Measurements from ENCODE around the gene CDKN3.
"Not testable (repeated sequence)": the region's sequence is repeated elsewhere in the genome, so short reads cannot be mapped to it uniquely, and the experiment has no call there.

Gene CDKN3

DNA sequence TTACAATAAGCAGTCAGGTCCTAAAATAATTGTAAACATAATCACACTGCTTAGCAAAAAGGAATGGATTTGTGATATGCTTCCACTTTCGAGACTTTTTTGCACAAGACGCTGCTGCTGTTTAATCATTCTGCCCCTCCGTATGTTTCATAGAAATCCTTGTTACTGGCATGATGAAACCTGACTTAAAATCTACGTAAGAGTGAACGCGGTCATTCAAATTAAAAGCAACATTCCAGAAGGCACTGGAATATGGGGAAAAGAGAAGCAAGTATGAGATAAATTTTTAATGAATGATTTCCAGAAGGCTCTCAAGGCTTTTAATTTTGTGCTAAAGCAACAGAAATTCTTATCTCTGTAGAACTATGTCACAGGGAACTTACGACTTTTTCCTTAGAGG, 43.2 kb downstream of the CDKN3 start:
- WGBS (ENCODE audit: extremely low coverage, insufficient coverage, insufficient read length), result no CpG with 5 or more reads among the region's 7 CpGs
- Histone ChIP-seq H3K9me3 (ENCODE audit: insufficient read depth, low read depth, low read length) (no peaks in the 10 kb centered on the region), H3K79me1 (ENCODE audit: low read length) (peaks cover 6% of the 10 kb centered on the region), H2AK5ac (ENCODE audit: low read length) (no peak overlapping the region), H2BK120ac (ENCODE audit: insufficient read depth, low read length, poor library complexity) (no peak overlapping the region), H3K23ac (ENCODE audit: low read length) (no peak overlapping the region), H3K27me3 (ENCODE audit: insufficient read depth, low read length) (no peaks in the 10 kb centered on the region), H3K36me3 (ENCODE audit: control insufficient read depth in 1 of 2, insufficient read depth in 2 of 2, low read length in 2 of 2) (no peaks in the 10 kb centered on the region), H4K91ac (ENCODE audit: low read depth, low read length) (no peak overlapping the region), H2AFZ (ENCODE audit: insufficient read depth, low read length, poor library complexity) (no peak overlapping the region), H3K9ac (ENCODE audit: low read length) (no peak overlapping the region), H4K8ac (ENCODE audit: low read depth, low read length) (no peak overlapping the region), H4K12ac (ENCODE audit: low read depth, low read length) (no peak overlapping the region), H3K4ac (ENCODE audit: low read depth, low read length) (peak overlapping the region; percentile 53), H3K27ac (ENCODE audit: low read depth, low read length) (no peak overlapping the region), H3K4me3 (ENCODE audit: low read depth, low read length) (no peak overlapping the region), H3K18ac (ENCODE audit: low read length) (no peak overlapping the region), H2BK5ac (ENCODE audit: low read depth, low read length, poor library complexity) (no peak overlapping the region), H3K4me1 (ENCODE audit: control insufficient read depth in 1 of 2, insufficient read depth in 2 of 2, low read length in 2 of 2) (peaks cover 2 to 3% of the 10 kb centered on the region in 2 experiments), H2BK12ac (ENCODE audit: low read length) (no peak overlapping the region), H3K79me2 (ENCODE audit: control insufficient read depth, insufficient read depth, low read length, poor library complexity) (peaks cover 11% of the 10 kb centered on the region), H3K4me2 (ENCODE audit: low read length) (peak overlapping the region; percentile 79), H3K14ac (ENCODE audit: low read length) (no peak overlapping the region)
- peak in 1 of 2 donors; percentile 14 for DNase-seq

DNA sequence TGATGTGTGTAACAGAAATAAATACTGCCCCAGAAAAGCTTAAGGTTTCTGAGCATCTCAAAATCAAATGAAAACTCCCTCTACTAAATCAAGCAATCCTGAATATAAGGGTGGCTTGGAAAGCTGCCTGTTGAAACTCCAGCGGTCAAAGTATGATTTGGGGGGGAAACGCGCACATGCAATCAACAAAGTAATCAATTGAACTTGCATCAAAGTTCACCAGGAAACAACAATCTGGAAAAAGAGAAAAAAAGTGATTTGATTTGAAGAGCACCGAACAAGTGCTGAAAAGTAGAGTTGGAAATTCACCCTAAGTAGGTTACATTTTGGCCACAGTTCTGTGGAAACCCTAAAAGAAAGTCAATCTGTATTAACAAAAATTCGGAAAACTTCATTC, 43.7 kb downstream of the CDKN3 start:
- Histone ChIP-seq H2BK120ac (ENCODE audit: insufficient read depth, low read length, poor library complexity) (no peak overlapping the region), H2BK5ac (ENCODE audit: low read depth, low read length, poor library complexity) (peak overlapping the region; percentile 73), H3K79me1 (ENCODE audit: low read length) (peaks cover 6% of the 10 kb centered on the region)

GRCh38 chr14:54440873-54441868, 44.4 kb downstream of the CDKN3 start, which contains the start of gene CNIH1:
CNIH1 (minus strand) TSS chr14:54441374; CDS start chr14:54441327, 47 bp downstream.
- Histone ChIP-seq H3K4me3 (ENCODE audit: low read depth, low read length) (peak within 1 kb of the TSS; percentile 99), H3K79me1 (ENCODE audit: low read length) (peaks cover 6% of the 10 kb centered on the region), H4K12ac (ENCODE audit: low read depth, low read length) (peak within 1 kb of the TSS; percentile 93), H4K8ac (ENCODE audit: low read depth, low read length) (peak within 1 kb of the TSS; percentile 94), H3K14ac (ENCODE audit: low read length) (peak within 1 kb of the TSS; percentile 98), H3K9ac (ENCODE audit: low read length) (peak within 1 kb of the TSS; percentile 99), H2BK120ac (ENCODE audit: insufficient read depth, low read length, poor library complexity) (peak within 1 kb of the TSS; percentile 89), H3K36me3 (ENCODE audit: control insufficient read depth in 1 of 2, insufficient read depth in 2 of 2, low read length in 2 of 2) (no peaks in the 10 kb centered on the region), H3K79me2 (ENCODE audit: control insufficient read depth, insufficient read depth, low read length, poor library complexity) (peaks cover 11% of the 10 kb centered on the region), H3K4ac (ENCODE audit: low read depth, low read length) (peak within 1 kb of the TSS; percentile 90), H3K27ac (ENCODE audit: low read depth, low read length) (peak within 1 kb of the TSS; percentile 99), H3K9me3 (ENCODE audit: insufficient read depth, low read depth, low read length) (no peaks in the 10 kb centered on the region), H2AFZ (ENCODE audit: insufficient read depth, low read length, poor library complexity) (peak within 1 kb of the TSS; percentile 98), H3K23ac (ENCODE audit: low read length) (no peak within 1 kb of the TSS), H3K4me1 (ENCODE audit: control insufficient read depth in 1 of 2, insufficient read depth in 2 of 2, low read length in 2 of 2) (peaks cover 2 to 3% of the 10 kb centered on the region in 2 experiments), H4K91ac (ENCODE audit: low read depth, low read length) (peak within 1 kb of the TSS; percentile 98), H3K4me2 (ENCODE audit: low read length) (peak within 1 kb of the TSS; percentile 79), H3K27me3 (ENCODE audit: insufficient read depth, low read length) (no peaks in the 10 kb centered on the region), H2AK5ac (ENCODE audit: low read length) (no peak within 1 kb of the TSS), H2BK12ac (ENCODE audit: low read length) (no peak within 1 kb of the TSS), H2BK5ac (ENCODE audit: low read depth, low read length, poor library complexity) (peak within 1 kb of the TSS; percentile 73), H3K18ac (ENCODE audit: low read length) (peak within 1 kb of the TSS; percentile 97)
- WGBS (ENCODE audit: extremely low coverage, insufficient coverage, insufficient read length), result no CpG with 5 or more reads among the region's 100 CpGs
- DNase-seq, result peak; percentile 91 to 95

More for the DNA sequence above, 43.7 kb downstream of the CDKN3 start:
- Histone ChIP-seq H3K23ac (ENCODE audit: low read length) (no peak overlapping the region), H3K27me3 (ENCODE audit: insufficient read depth, low read length) (no peaks in the 10 kb centered on the region), H3K4ac (ENCODE audit: low read depth, low read length) (no peak overlapping the region), H3K27ac (ENCODE audit: low read depth, low read length) (peak overlapping the region; percentile 99), H4K8ac (ENCODE audit: low read depth, low read length) (peak overlapping the region; percentile 94), H4K91ac (ENCODE audit: low read depth, low read length) (peak overlapping the region; percentile 98), H3K4me2 (ENCODE audit: low read length) (peak overlapping the region; percentile 79), H2AK5ac (ENCODE audit: low read length) (no peak overlapping the region), H3K79me2 (ENCODE audit: control insufficient read depth, insufficient read depth, low read length, poor library complexity) (peaks cover 11% of the 10 kb centered on the region), H3K4me1 (ENCODE audit: control insufficient read depth in 1 of 2, insufficient read depth in 2 of 2, low read length in 2 of 2) (peaks cover 2 to 3% of the 10 kb centered on the region in 2 experiments), H3K9me3 (ENCODE audit: insufficient read depth, low read depth, low read length) (no peaks in the 10 kb centered on the region), H3K36me3 (ENCODE audit: control insufficient read depth in 1 of 2, insufficient read depth in 2 of 2, low read length in 2 of 2) (no peaks in the 10 kb centered on the region), H3K14ac (ENCODE audit: low read length) (peak overlapping the region; percentile 98), H3K9ac (ENCODE audit: low read length) (peak overlapping the region; percentile 99), H3K4me3 (ENCODE audit: low read depth, low read length) (peak overlapping the region; percentile 99), H4K12ac (ENCODE audit: low read depth, low read length) (peak overlapping the region; percentile 93), H3K18ac (ENCODE audit: low read length) (no peak overlapping the region), H2AFZ (ENCODE audit: insufficient read depth, low read length, poor library complexity) (no peak overlapping the region), H2BK12ac (ENCODE audit: low read length) (no peak overlapping the region)
- no CpG with 5 or more reads among the region's 5 CpGs for WGBS (ENCODE audit: extremely low coverage, insufficient coverage, insufficient read length)
- DNase-seq, result no peak

DNA sequence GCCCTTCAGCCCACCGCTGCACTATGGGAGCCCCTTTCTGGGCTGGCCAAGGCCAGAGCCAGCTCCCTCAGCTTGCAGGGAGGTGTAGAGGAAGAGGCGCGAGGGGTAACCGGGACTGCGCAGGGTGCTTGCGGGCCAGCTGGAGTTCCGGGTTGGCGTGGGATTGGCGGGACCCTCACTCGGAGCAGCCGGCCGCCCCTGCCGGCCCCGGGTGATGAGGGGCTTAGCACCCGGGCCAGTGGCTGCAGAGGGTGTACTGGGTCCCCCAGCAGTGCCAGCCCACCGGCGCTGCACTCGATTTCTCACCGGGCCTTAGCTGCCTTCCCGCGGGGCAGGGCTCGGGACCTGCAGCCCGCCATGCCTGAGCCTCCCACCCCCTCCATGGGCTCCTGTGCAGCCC, 46.2 kb downstream of the CDKN3 start:
- not testable (repeated sequence) for H3K9ac ChIP-seq (ENCODE audit: low read length); H3K23ac ChIP-seq (ENCODE audit: low read length); H3K27ac ChIP-seq (ENCODE audit: low read depth, low read length); H3K4ac ChIP-seq (ENCODE audit: low read depth, low read length); H2AK5ac ChIP-seq (ENCODE audit: low read length); H2BK5ac ChIP-seq (ENCODE audit: low read depth, low read length, poor library complexity); H3K79me2 ChIP-seq (ENCODE audit: control insufficient read depth, insufficient read depth, low read length, poor library complexity); H3K4me1 ChIP-seq (ENCODE audit: control insufficient read depth in 1 of 2, insufficient read depth in 2 of 2, low read length in 2 of 2); H3K4me2 ChIP-seq (ENCODE audit: low read length); H3K18ac ChIP-seq (ENCODE audit: low read length); H3K36me3 ChIP-seq (ENCODE audit: control insufficient read depth in 1 of 2, insufficient read depth in 2 of 2, low read length in 2 of 2); H3K79me1 ChIP-seq (ENCODE audit: low read length); H2AFZ ChIP-seq (ENCODE audit: insufficient read depth, low read length, poor library complexity); H2BK120ac ChIP-seq (ENCODE audit: insufficient read depth, low read length, poor library complexity); H2BK12ac ChIP-seq (ENCODE audit: low read length); H4K91ac ChIP-seq (ENCODE audit: low read depth, low read length); DNase-seq; H3K14ac ChIP-seq (ENCODE audit: low read length); H3K4me3 ChIP-seq (ENCODE audit: low read depth, low read length); H4K8ac ChIP-seq (ENCODE audit: low read depth, low read length); H3K9me3 ChIP-seq (ENCODE audit: insufficient read depth, low read depth, low read length); H4K12ac ChIP-seq (ENCODE audit: low read depth, low read length); H3K27me3 ChIP-seq (ENCODE audit: insufficient read depth, low read length)
- no CpG with 5 or more reads among the region's 23 CpGs for WGBS (ENCODE audit: extremely low coverage, insufficient coverage, insufficient read length)

All from trophoblast cell (in vitro differentiated cells and primary cell).